ENCODE results near the gene MYG1. TPM values are rescaled to one million over a fixed set of nuclear protein-coding genes. Genes with fewer than 3 reads are reported as not detected.
"Not testable (repeated sequence)": the region's sequence is repeated elsewhere in the genome, so short reads cannot be mapped to it uniquely, and the experiment has no call there.

MYG1 gene
- total RNA-seq, 1 experiment from 2014 or later = 53.1 TPM

- no peak for DNase-seq (ENCODE audit: low read depth)
These were observed 19.5 kb upstream of the MYG1 start for GRCh38 chr12:53279888-53280498.

GRCh38 chr12:53286448-53286847, 13.0 kb upstream of the MYG1 start:
- DNase-seq (ENCODE audit: low read depth) = no peak

- DNase-seq (ENCODE audit: low read depth) = peak; percentile 42
These were observed 11.7 kb upstream of the MYG1 start for GRCh38 chr12:53287741-53288216.

GRCh38 chr12:53288322-53288721, 11.2 kb upstream of the MYG1 start:
- DNase-seq (ENCODE audit: low read depth) = no peak

GRCh38 chr12:53289891-53290290, 9.6 kb upstream of the MYG1 start:
- peak; percentile 88 for DNase-seq (ENCODE audit: low read depth)

GRCh38 chr12:53290661-53291060, 8.8 kb upstream of the MYG1 start:
- peak; percentile 39 for DNase-seq (ENCODE audit: low read depth)

GRCh38 chr12:53292426-53292825, 7.1 kb upstream of the MYG1 start:
- no peak for DNase-seq (ENCODE audit: low read depth)

- DNase-seq (ENCODE audit: low read depth) = peak; percentile 86
These were observed 4.2 kb upstream of the MYG1 start, which contains the start of gene PFDN5 for GRCh38 chr12:53295070-53295890. Gene PFDN5, plus strand, starts transcription at chr12:53295542. Its CDS starts 26 bp downstream, at chr12:53295568.

GRCh38 chr12:53295891-53296219, 3.6 kb upstream of the MYG1 start:
- DNase-seq (ENCODE audit: low read depth) = no peak

GRCh38 chr12:53297106-53297505, 2.4 kb upstream of the MYG1 start:
- DNase-seq (ENCODE audit: low read depth) = not testable (repeated sequence)

- no peak for DNase-seq (ENCODE audit: low read depth)
These were observed 1.3 kb upstream of the MYG1 start for GRCh38 chr12:53298164-53298563.

- peak; percentile 75 for DNase-seq (ENCODE audit: low read depth)
These were observed 418 bp upstream of the MYG1 start for GRCh38 chr12:53299101-53299453.

GRCh38 chr12:53300187-53300586, 692 bp downstream of the MYG1 start:
- DNase-seq (ENCODE audit: low read depth) = peak; percentile 23

- no peak for DNase-seq (ENCODE audit: low read depth)
These were observed 3.4 kb downstream of the MYG1 start for GRCh38 chr12:53302903-53303302.

GRCh38 chr12:53306826-53307225, 7.3 kb downstream of the MYG1 start:
- DNase-seq (ENCODE audit: low read depth) = no peak

GRCh38 chr12:53308276-53308675, 8.8 kb downstream of the MYG1 start:
- DNase-seq (ENCODE audit: low read depth) = no peak

- DNase-seq (ENCODE audit: low read depth) = no peak
These were observed 14.5 kb downstream of the MYG1 start for GRCh38 chr12:53313996-53314395.

GRCh38 chr12:53320352-53321195, 21.1 kb downstream of the MYG1 start:
- no peak for DNase-seq (ENCODE audit: low read depth)

- no peak for DNase-seq (ENCODE audit: low read depth)
These were observed 24.8 kb downstream of the MYG1 start for GRCh38 chr12:53324113-53324778.

- peak; percentile 89 for DNase-seq (ENCODE audit: low read depth)
These were observed 25.4 kb downstream of the MYG1 start for GRCh38 chr12:53324779-53325510.

- DNase-seq (ENCODE audit: low read depth) = no peak
These were observed 26.1 kb downstream of the MYG1 start for GRCh38 chr12:53325511-53326061.
